Measurements from ENCODE around the gene LRRC17. TPM values are rescaled to one million over a fixed set of nuclear protein-coding genes. Genes with fewer than 3 reads are reported as not detected.

Gene LRRC17
- total and polyA plus RNA-seq, 4 donors = 1.1 to 11.3 (median 1.4) TPM

DNA sequence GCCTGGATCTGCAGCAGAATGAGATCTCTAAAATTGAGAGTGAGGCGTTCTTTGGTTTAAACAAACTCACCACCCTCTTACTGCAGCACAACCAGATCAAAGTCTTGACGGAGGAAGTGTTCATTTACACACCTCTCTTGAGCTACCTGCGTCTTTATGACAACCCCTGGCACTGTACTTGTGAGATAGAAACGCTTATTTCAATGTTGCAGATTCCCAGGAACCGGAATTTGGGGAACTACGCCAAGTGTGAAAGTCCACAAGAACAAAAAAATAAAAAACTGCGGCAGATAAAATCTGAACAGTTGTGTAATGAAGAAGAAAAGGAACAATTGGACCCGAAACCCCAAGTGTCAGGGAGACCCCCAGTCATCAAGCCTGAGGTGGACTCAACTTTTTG, 21.4 kb downstream of the LRRC17 start:
- Histone ChIP-seq H3K27me3 (ENCODE audit: control insufficient read depth in 4 of 4, insufficient read depth in 4 of 4, low read length in 3 of 4) (no peaks in the 10 kb centered on the region), H3K9ac (ENCODE audit: low read depth in 1 of 2, low read length in 2 of 2) (no peak overlapping the region), H3K9me3 (ENCODE audit: control insufficient read depth in 4 of 4, low read length in 3 of 4) (no peaks in the 10 kb centered on the region), H3K4me1 (ENCODE audit: control insufficient read depth in 4 of 4, insufficient read depth in 4 of 4, low read length in 3 of 4) (peaks cover 0 to 7% (median 6%) of the 10 kb centered on the region in 4 donors), H3K4me3 (ENCODE audit: low read depth in 1 of 3, low read length in 3 of 3) (no peak overlapping the region), H3K27ac (ENCODE audit: low read depth in 1 of 2, low read length in 2 of 2) (peak overlapping the region in 1 of 2 donors; percentile 41), H3K36me3 (ENCODE audit: control insufficient read depth in 4 of 4, insufficient read depth in 3 of 4, low read depth in 1 of 4, low read length in 3 of 4) (no peaks in the 10 kb centered on the region)
- no peak for DNase-seq (ENCODE audit: low spot score)
- WGBS = 43% methylated on average over 8 of the region's 8 CpGs
- TF ChIP-seq EGR1 (IDR thresholded peaks at IDR 0.05; ENCODE audit: low read depth in 2 of 2) (no peak), SP1 (IDR thresholded peaks at IDR 0.05) (no peak), HNF4A (conservative IDR thresholded peaks at IDR 0.05) (peak in 1 of 2 donors; percentile 25), TAF1 (conservative IDR thresholded peaks at IDR 0.05) (no peak), JUND (IDR thresholded peaks at IDR 0.05) (no peak)
- TF ChIP-seq, protein P1, sequence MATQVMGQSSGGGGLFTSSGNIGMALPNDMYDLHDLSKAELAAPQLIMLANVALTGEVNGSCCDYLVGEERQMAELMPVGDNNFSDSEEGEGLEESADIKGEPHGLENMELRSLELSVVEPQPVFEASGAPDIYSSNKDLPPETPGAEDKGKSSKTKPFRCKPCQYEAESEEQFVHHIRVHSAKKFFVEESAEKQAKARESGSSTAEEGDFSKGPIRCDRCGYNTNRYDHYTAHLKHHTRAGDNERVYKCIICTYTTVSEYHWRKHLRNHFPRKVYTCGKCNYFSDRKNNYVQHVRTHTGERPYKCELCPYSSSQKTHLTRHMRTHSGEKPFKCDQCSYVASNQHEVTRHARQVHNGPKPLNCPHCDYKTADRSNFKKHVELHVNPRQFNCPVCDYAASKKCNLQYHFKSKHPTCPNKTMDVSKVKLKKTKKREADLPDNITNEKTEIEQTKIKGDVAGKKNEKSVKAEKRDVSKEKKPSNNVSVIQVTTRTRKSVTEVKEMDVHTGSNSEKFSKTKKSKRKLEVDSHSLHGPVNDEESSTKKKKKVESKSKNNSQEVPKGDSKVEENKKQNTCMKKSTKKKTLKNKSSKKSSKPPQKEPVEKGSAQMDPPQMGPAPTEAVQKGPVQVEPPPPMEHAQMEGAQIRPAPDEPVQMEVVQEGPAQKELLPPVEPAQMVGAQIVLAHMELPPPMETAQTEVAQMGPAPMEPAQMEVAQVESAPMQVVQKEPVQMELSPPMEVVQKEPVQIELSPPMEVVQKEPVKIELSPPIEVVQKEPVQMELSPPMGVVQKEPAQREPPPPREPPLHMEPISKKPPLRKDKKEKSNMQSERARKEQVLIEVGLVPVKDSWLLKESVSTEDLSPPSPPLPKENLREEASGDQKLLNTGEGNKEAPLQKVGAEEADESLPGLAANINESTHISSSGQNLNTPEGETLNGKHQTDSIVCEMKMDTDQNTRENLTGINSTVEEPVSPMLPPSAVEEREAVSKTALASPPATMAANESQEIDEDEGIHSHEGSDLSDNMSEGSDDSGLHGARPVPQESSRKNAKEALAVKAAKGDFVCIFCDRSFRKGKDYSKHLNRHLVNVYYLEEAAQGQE (IDR thresholded peaks at IDR 0.05) = no peak

GRCh38 chr7:102934701-102935100, 21.9 kb downstream of the LRRC17 start:
- Histone ChIP-seq H3K27ac (ENCODE audit: low read depth in 1 of 2, low read length in 2 of 2) (peak overlapping the region in 1 of 2 donors; percentile 41), H3K9ac (ENCODE audit: low read depth in 1 of 2, low read length in 2 of 2) (no peak overlapping the region), H3K27me3 (ENCODE audit: control insufficient read depth in 4 of 4, insufficient read depth in 4 of 4, low read length in 3 of 4) (no peaks in the 10 kb centered on the region), H3K36me3 (ENCODE audit: control insufficient read depth in 4 of 4, insufficient read depth in 3 of 4, low read depth in 1 of 4, low read length in 3 of 4) (no peaks in the 10 kb centered on the region), H3K9me3 (ENCODE audit: control insufficient read depth in 4 of 4, low read length in 3 of 4) (no peaks in the 10 kb centered on the region), H3K4me1 (ENCODE audit: control insufficient read depth in 4 of 4, insufficient read depth in 4 of 4, low read length in 3 of 4) (peaks cover 0 to 7% (median 6%) of the 10 kb centered on the region in 4 donors), H3K4me3 (ENCODE audit: low read depth in 1 of 3, low read length in 3 of 3) (no peak overlapping the region)
- TF ChIP-seq RXRA (IDR thresholded peaks at IDR 0.05) (no peak), SP1 (IDR thresholded peaks at IDR 0.05) (no peak), HNF4G (IDR thresholded peaks at IDR 0.05) (no peak), JUND (IDR thresholded peaks at IDR 0.05) (no peak), HNF4A (conservative IDR thresholded peaks at IDR 0.05) (no peak), FOXA1 (IDR thresholded peaks at IDR 0.05) (no peak), TAF1 (conservative IDR thresholded peaks at IDR 0.05) (no peak), EGR1 (IDR thresholded peaks at IDR 0.05; ENCODE audit: low read depth in 2 of 2) (no peak), NR2F2 (IDR thresholded peaks at IDR 0.05) (no peak), FOXA2 (IDR thresholded peaks at IDR 0.05) (no peak), MAX (IDR thresholded peaks at IDR 0.05) (no peak), GABPA (IDR thresholded peaks at IDR 0.05 in 1 of 2, conservative IDR thresholded peaks at IDR 0.05 in 1 of 2) (no peak), ATF3 (IDR thresholded peaks at IDR 0.05) (no peak), YY1 (IDR thresholded peaks at IDR 0.05) (no peak), RAD21 (IDR thresholded peaks at IDR 0.05) (no peak)
- TF ChIP-seq, protein P1 (IDR thresholded peaks at IDR 0.05) = no peak
- TF ChIP-seq, protein P2, sequence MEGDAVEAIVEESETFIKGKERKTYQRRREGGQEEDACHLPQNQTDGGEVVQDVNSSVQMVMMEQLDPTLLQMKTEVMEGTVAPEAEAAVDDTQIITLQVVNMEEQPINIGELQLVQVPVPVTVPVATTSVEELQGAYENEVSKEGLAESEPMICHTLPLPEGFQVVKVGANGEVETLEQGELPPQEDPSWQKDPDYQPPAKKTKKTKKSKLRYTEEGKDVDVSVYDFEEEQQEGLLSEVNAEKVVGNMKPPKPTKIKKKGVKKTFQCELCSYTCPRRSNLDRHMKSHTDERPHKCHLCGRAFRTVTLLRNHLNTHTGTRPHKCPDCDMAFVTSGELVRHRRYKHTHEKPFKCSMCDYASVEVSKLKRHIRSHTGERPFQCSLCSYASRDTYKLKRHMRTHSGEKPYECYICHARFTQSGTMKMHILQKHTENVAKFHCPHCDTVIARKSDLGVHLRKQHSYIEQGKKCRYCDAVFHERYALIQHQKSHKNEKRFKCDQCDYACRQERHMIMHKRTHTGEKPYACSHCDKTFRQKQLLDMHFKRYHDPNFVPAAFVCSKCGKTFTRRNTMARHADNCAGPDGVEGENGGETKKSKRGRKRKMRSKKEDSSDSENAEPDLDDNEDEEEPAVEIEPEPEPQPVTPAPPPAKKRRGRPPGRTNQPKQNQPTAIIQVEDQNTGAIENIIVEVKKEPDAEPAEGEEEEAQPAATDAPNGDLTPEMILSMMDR (IDR thresholded peaks at IDR 0.05; ENCODE audit: low read depth, low read length, missing input control) = no peak
- TF ChIP-seq, protein P3, sequence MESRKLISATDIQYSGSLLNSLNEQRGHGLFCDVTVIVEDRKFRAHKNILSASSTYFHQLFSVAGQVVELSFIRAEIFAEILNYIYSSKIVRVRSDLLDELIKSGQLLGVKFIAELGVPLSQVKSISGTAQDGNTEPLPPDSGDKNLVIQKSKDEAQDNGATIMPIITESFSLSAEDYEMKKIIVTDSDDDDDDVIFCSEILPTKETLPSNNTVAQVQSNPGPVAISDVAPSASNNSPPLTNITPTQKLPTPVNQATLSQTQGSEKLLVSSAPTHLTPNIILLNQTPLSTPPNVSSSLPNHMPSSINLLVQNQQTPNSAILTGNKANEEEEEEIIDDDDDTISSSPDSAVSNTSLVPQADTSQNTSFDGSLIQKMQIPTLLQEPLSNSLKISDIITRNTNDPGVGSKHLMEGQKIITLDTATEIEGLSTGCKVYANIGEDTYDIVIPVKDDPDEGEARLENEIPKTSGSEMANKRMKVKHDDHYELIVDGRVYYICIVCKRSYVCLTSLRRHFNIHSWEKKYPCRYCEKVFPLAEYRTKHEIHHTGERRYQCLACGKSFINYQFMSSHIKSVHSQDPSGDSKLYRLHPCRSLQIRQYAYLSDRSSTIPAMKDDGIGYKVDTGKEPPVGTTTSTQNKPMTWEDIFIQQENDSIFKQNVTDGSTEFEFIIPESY (IDR thresholded peaks at IDR 0.05) = no peak
- DNase-seq (ENCODE audit: low spot score) = no peak
- 83% methylated on average over 3 of the region's 3 CpGs for WGBS
